ENCODE results near the gene DEGS2. TPM values are rescaled to one million over a fixed set of nuclear protein-coding genes. Genes with fewer than 3 reads are reported as not detected.

The DEGS2 gene
- total and polyA plus RNA-seq, 3 donors from 2014 or later: 3.3 to 5.9 (median 3.9) TPM

GRCh38 chr14:100143934-100144333 lies 15.5 kb downstream of the DEGS2 start:
- WGBS, 2 donors: 92 to 94% methylated on average over 23 of the region's 23 CpGs
- Histone ChIP-seq H3K4me1 (peaks cover 11% of the 10 kb centered on the region), H3K4me3 (no peak overlapping the region), H3K27ac (no peak overlapping the region), H3K9me3 (no peaks in the 10 kb centered on the region), H3K27me3 (no peaks in the 10 kb centered on the region), H3K36me3 (ENCODE audit: low read depth, missing control alignments) (no peaks in the 10 kb centered on the region)
- TF ChIP-seq CTCF (IDR thresholded peaks at IDR 0.05) (no peak), POLR2A (IDR thresholded peaks at IDR 0.05) (no peak)
- intact Hi-C loops (cut with DNase I; ENCODE audit: low total_unique reads): no loop called here
- DNase-seq: no peak

DNA sequence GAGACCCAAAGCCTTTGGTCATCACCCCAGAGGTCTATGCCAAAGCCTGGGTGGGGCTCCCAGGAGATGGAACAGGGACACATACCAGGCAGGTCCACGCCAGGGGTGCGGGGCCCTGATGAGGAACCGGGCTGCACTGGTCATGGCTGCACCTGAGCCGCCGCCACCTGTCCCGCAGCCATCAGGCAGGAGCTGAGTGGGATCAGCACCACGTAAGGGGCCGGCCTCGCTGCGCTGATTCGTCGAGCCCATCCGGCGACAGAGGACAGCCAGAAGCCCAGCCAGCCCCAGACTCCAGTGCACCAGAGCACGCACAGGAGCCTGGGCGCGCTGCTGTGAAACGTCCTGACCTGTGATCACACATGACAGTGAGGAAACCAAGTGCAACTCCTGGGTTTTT lies 15.9 kb downstream of the DEGS2 start:
- H3K27ac ChIP-seq: no peak overlapping the region
- no peak for DNase-seq
- H3K27me3 ChIP-seq: no peaks in the 10 kb centered on the region
- TF ChIP-seq POLR2A (IDR thresholded peaks at IDR 0.05): no peak
- TF ChIP-seq CTCF (IDR thresholded peaks at IDR 0.05): no peak
- intact Hi-C loops (cut with DNase I; ENCODE audit: low total_unique reads): no loop called here
- WGBS, 2 donors: 91 to 96% methylated on average over 10 to 18 of the region's 18 CpGs
- peaks cover 11% of the 10 kb centered on the region for H3K4me1 ChIP-seq
- no peak overlapping the region for H3K4me3 ChIP-seq
- H3K36me3 ChIP-seq (ENCODE audit: low read depth, missing control alignments): no peaks in the 10 kb centered on the region
- no peaks in the 10 kb centered on the region for H3K9me3 ChIP-seq

DNA sequence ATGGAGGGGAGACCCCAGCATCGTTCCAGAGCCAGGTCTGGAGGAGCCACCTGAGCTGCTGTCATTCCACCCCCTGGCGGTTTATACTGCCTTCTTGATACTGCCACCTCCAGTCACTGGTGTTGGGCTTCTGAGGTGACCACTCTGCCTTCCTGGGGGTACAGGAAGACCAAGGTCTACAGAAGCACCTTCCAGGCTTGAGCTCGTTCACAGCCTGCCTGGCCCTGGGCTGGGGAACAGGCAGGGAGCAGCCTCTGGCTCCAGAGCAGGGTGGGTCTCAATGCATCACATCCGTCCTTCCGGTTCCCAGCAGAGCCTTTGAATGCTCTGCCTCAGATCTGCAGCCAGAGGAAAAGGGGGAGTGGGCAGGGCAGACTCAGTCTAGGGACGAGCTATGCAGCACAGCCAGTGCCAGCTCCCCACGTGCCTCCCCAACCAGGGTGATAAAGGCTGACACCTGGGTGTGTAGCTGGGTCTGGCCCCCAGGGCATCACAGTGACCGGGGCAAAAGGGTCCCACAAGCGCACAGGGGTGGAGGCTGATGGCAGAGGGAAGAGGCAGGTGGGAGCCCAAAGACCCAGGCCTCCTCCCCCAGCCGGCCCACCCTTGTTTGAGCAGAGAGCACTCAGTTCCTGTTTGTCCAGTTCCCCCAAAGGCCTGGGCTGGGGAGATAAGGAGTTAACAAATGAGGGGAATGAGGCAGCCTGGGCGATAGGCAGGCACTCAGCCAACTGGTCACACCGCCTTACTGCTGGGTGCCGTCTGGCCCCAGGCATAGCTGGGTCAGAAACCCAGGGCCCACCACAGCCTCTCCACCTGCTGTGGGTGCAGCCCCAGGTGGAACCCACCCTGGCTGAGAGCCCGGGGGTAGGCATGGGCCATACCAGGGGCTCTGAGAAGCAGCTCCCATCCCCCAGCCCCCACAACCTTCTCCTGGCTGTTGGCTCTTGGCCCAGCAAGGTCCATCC lies 17.1 kb downstream of the DEGS2 start:
- Histone ChIP-seq H3K9me3 (no peaks in the 10 kb centered on the region), H3K4me3 (no peak overlapping the region), H3K36me3 (ENCODE audit: low read depth, missing control alignments) (no peaks in the 10 kb centered on the region), H3K4me1 (peaks cover 11% of the 10 kb centered on the region), H3K27ac (peak overlapping the region in 1 of 2 donors; percentile 41), H3K27me3 (no peaks in the 10 kb centered on the region)
- intact Hi-C loops (cut with DNase I; ENCODE audit: low total_unique reads): no loop called here
- 51 to 66% methylated on average over 5 to 14 of the region's 14 CpGs for WGBS, 2 donors
- DNase-seq: peak; percentile 57
- TF ChIP-seq CTCF (IDR thresholded peaks at IDR 0.05) (no peak), POLR2A (IDR thresholded peaks at IDR 0.05) (no peak)

- WGBS, 2 donors: 83 to 94% methylated on average over 7 of the region's 7 CpGs
- intact Hi-C loops (cut with DNase I; ENCODE audit: low total_unique reads): no loop called here
- no peak overlapping the region for H3K4me3 ChIP-seq
- TF ChIP-seq CTCF (IDR thresholded peaks at IDR 0.05): no peak
- TF ChIP-seq POLR2A (IDR thresholded peaks at IDR 0.05): no peak
- peaks cover 11% of the 10 kb centered on the region for H3K4me1 ChIP-seq
- no peak overlapping the region for H3K27ac ChIP-seq
- no peaks in the 10 kb centered on the region for H3K36me3 ChIP-seq (ENCODE audit: low read depth, missing control alignments)
- H3K27me3 ChIP-seq: no peaks in the 10 kb centered on the region
- DNase-seq: no peak
- no peaks in the 10 kb centered on the region for H3K9me3 ChIP-seq
Measured at GRCh38 chr14:100141098-100141497, 18.3 kb downstream of the DEGS2 start.

Measured in testis (tissue), 3 donors.